Hepatocyte (in vitro differentiated cells): ENCODE measurements around the gene BRAP.

Experiments
- EZH2 ChIP-seq: fragments of 200-600 bp; sonication (generic); IDR thresholded peaks from 2 replicates; pipeline ENCODE4 v1.6.1; 2016; ENCODE audit warnings: antibody characterized with exemption, mild to moderate bottlenecking, borderline replicate concordance
- EZH2phosphoT487 ChIP-seq: fragments of 200-600 bp; sonication (generic); IDR thresholded peaks from one replicate; pipeline ENCODE4 v1.6.1; 2018; ENCODE audit warnings: antibody characterized with exemption, mild to moderate bottlenecking, low read depth, moderate library complexity; ENCODE audit not compliant: unreplicated experiment, severe bottlenecking
- TF ChIP-seq, protein P1 (sequence below): fragments of 200-600 bp; sonication (generic); IDR thresholded peaks from 2 replicates; pipeline ENCODE4 v1.5.1; 2016; ENCODE audit warnings: antibody characterized with exemption, mild to moderate bottlenecking; ENCODE audit not compliant: poor library complexity

DNA sequence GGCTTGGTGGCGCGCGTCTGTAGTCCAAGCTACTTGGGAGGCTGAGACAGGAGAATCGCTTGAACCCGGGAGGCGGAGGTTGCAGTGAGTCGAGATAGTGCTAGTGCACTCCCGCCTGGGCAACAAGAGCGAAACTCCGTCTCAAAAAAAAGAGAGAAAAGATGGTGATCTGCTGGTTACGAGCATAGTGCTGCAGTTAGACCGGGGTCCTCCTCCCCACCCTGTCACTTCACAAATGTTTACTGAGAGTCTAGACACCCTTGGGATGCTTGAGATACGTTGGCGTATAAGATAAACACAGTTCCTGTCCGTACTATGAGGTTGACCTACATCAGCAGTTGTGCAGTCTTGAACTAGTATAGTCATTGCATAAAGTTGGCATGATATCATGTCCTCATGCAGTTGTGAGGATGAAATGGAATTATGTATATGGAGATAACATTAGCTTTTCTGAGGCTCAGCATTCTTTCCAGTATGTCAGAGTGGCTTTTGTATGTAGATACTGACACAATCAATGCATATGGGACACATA lies 884 bp upstream of the BRAP start:
- TF ChIP-seq, protein P1, sequence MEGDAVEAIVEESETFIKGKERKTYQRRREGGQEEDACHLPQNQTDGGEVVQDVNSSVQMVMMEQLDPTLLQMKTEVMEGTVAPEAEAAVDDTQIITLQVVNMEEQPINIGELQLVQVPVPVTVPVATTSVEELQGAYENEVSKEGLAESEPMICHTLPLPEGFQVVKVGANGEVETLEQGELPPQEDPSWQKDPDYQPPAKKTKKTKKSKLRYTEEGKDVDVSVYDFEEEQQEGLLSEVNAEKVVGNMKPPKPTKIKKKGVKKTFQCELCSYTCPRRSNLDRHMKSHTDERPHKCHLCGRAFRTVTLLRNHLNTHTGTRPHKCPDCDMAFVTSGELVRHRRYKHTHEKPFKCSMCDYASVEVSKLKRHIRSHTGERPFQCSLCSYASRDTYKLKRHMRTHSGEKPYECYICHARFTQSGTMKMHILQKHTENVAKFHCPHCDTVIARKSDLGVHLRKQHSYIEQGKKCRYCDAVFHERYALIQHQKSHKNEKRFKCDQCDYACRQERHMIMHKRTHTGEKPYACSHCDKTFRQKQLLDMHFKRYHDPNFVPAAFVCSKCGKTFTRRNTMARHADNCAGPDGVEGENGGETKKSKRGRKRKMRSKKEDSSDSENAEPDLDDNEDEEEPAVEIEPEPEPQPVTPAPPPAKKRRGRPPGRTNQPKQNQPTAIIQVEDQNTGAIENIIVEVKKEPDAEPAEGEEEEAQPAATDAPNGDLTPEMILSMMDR: no peak
- TF ChIP-seq EZH2phosphoT487: no peak
- no peak for TF ChIP-seq EZH2
